Astrocyte (in vitro differentiated cells and primary cell): ENCODE data around the gene ANKRD60.

Experiments used
- EZH2 ChIP-seq: IDR thresholded peaks from 2 replicates; pipeline ENCODE4 v1.6.1; 2012; ENCODE audit warnings: mild to moderate bottlenecking, low read length, inconsistent platforms; ENCODE audit not compliant: insufficient read depth
- TF ChIP-seq, protein P1 (sequence below): IDR thresholded peaks from 2 replicates; pipeline ENCODE4 v1.5.1; 2011; ENCODE audit warnings: low read depth, mild to moderate bottlenecking, inconsistent platforms, low read length, moderate library complexity; ENCODE audit not compliant: insufficient read depth

DNA sequence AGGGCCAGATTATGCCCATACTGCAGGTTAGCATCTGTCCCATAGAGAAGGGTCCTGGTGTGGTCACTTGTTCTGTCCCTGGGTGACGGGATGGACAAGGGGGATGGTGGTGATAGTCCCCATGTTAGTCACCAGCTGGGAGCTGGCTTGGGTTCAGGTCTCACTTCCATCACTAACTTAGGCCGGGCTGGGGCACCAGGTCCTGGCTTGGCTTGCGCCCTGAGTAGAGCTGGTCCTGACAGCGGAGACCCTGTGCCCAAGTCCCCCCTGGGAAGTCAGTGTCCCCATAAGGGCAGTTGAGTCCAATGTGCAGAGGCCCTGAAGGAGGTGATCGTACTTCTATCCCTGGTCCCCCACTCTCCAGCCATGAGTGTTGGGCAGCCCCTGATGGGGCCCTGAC is 52.6 kb downstream of the ANKRD60 start:
- no peak for TF ChIP-seq EZH2
- TF ChIP-seq, protein P1, sequence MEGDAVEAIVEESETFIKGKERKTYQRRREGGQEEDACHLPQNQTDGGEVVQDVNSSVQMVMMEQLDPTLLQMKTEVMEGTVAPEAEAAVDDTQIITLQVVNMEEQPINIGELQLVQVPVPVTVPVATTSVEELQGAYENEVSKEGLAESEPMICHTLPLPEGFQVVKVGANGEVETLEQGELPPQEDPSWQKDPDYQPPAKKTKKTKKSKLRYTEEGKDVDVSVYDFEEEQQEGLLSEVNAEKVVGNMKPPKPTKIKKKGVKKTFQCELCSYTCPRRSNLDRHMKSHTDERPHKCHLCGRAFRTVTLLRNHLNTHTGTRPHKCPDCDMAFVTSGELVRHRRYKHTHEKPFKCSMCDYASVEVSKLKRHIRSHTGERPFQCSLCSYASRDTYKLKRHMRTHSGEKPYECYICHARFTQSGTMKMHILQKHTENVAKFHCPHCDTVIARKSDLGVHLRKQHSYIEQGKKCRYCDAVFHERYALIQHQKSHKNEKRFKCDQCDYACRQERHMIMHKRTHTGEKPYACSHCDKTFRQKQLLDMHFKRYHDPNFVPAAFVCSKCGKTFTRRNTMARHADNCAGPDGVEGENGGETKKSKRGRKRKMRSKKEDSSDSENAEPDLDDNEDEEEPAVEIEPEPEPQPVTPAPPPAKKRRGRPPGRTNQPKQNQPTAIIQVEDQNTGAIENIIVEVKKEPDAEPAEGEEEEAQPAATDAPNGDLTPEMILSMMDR: no peak
